Measurements from ENCODE around the gene RTN4RL2. TPM values are rescaled to one million over a fixed set of nuclear protein-coding genes. Genes with fewer than 3 reads are reported as not detected.

The RTN4RL2 gene
- total and polyA plus RNA-seq, 10 of the 15 experiments (the other 5 are each of a cell fraction or from before 2014, with no cell fraction given) = 0.14 to 1.1 (median 0.52) TPM; not detected in 4

DNA sequence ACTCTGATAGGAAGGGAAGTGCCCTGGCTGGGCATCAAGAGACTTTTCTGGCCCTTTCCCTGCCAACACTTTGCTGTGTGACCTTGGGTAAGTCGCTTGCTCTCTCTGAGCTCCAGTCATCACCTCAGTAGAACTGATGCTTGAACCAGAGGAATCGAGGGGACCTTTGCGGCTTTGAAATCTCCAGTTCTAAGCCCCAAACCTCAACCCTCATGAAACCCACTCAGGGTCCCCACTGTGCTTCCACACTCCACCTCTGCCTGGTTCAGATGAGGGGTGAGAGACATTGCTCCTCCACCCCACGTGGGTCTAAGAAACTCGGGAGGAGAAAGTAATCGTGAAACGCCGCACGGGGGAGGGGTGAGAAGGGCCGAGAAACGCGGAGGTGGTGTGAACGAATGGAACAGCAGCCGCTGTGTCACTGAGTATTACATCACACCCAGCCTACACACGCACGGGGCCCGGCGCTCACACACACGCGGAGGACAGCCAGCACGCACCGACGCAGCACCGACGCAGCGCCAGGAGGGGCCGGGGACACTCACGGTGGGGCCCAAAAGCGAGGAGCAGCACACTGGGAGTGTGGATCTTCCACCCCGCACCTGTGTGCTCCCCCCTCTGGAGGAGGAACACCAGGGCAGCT lies 4.3 kb downstream of the RTN4RL2 start (continued):
- TF ChIP-seq NFXL1 (IDR thresholded peaks at IDR 0.05; ENCODE audit: borderline replicate concordance) (no peak), SIX5 (IDR thresholded peaks at IDR 0.05; ENCODE audit: low read depth, low read length, severe bottlenecking) (no peak)

GRCh38 chr11:57466680-57467079 lies 6.4 kb downstream of the RTN4RL2 start:
- POLR2A ChIA-PET = no interaction called here
- no peak overlapping the region for H3K4me2 ChIP-seq (ENCODE audit: control insufficient read depth, insufficient read depth)
- CTCF ChIA-PET = interaction anchor here (1.4 kb wide), 1 partner anchor 9 kb away, joined by 8 read pairs; no protein-coding TSS in a partner anchor
- no peak for DNase-seq (ENCODE audit: low read depth, low spot score)
- WGBS (ENCODE audit: insufficient coverage, insufficient replicate concordance, low lambda C conversion rate, missing lambda C conversion rate) = 4% methylated on average over 4 of the region's 4 CpGs
- no peak overlapping the region for H3K4me3 ChIP-seq
- SMC1A ChIA-PET (ENCODE audit: uncharacterized antibody, unreplicated experiment) = no interaction called here
- no peaks in the 10 kb centered on the region for H3K79me2 ChIP-seq (ENCODE audit: control insufficient read depth, insufficient read depth, low read length)
- in situ Hi-C loops (cut with MboI) (no loop called here), intact Hi-C loops (cut with micrococcal nuclease; ENCODE audit: unreplicated experiment) (no loop called here)
- H3K27ac ChIP-seq (ENCODE audit: control insufficient read depth, insufficient read depth) = no peak overlapping the region
- no TSS peak for BruUV-seq (replicated peaks)
- no peak for FAIRE-seq
- peaks cover 0 to 5% of the 10 kb centered on the region in 2 experiments; a peak in 1 of 4 replicates for H3K27me3 ChIP-seq (replicated peaks in 1 of 2; ENCODE audit: control insufficient read depth in 2 of 2, insufficient read depth in 2 of 2, low read length in 1 of 2)
- no peaks in the 10 kb centered on the region for H4K20me1 ChIP-seq (ENCODE audit: control insufficient read depth, insufficient read depth)
- RAD21 ChIA-PET (ENCODE audit: unreplicated experiment) = no interaction called here
- no peak overlapping the region for H2AFZ ChIP-seq (ENCODE audit: control insufficient read depth, low read depth, low read length)
- H3K9me3 ChIP-seq (replicated peaks; ENCODE audit: control insufficient read depth, insufficient read depth, low read length) = no peaks in the 10 kb centered on the region
- ATAC-seq = peak; percentile 44
- H3K4me1 ChIP-seq (ENCODE audit: control insufficient read depth, insufficient read depth, low read length) = no peaks in the 10 kb centered on the region
- no peak overlapping the region for H3K9ac ChIP-seq (ENCODE audit: control insufficient read depth, insufficient read depth, low read length)
- no peaks in the 10 kb centered on the region for H3K36me3 ChIP-seq (ENCODE audit: control insufficient read depth in 2 of 2, insufficient read depth in 2 of 2, low read length in 1 of 2)
- TF ChIP-seq, protein P1, sequence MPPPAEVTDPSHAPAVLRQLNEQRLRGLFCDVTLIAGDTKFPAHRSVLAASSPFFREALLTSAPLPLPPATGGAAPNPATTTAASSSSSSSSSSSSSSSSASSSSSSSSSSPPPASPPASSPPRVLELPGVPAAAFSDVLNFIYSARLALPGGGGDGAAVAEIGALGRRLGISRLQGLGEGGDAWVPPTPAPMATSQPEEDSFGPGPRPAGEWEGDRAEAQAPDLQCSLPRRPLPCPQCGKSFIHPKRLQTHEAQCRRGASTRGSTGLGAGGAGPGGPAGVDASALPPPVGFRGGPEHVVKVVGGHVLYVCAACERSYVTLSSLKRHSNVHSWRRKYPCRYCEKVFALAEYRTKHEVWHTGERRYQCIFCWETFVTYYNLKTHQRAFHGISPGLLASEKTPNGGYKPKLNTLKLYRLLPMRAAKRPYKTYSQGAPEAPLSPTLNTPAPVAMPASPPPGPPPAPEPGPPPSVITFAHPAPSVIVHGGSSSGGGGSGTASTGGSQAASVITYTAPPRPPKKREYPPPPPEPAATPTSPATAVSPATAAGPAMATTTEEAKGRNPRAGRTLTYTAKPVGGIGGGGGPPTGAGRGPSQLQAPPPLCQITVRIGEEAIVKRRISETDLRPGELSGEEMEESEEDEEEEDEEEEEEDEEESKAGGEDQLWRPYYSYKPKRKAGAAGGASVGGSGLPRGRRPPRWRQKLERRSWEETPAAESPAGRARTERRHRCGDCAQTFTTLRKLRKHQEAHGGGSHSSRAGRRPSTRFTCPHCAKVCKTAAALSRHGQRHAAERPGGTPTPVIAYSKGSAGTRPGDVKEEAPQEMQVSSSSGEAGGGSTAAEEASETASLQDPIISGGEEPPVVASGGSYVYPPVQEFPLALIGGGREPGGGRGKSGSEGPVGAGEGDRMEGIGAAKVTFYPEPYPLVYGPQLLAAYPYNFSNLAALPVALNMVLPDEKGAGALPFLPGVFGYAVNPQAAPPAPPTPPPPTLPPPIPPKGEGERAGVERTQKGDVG (CRISPR knock-in tag; IDR thresholded peaks at IDR 0.05) = no peak
- TF ChIP-seq RAD21 (IDR thresholded peaks at IDR 0.05; ENCODE audit: insufficient read depth, low read depth, low read length) (no peak), RUNX3 (IDR thresholded peaks at IDR 0.05; ENCODE audit: low read length) (no peak), ZNF207 (IDR thresholded peaks at IDR 0.05; ENCODE audit: borderline replicate concordance) (no peak), FOS (IDR thresholded peaks at IDR 0.05; ENCODE audit: borderline replicate concordance, extremely low read depth, insufficient read length) (no peak), TCF7 (IDR thresholded peaks at IDR 0.05; ENCODE audit: borderline replicate concordance) (no peak), NR2C1 (IDR thresholded peaks at IDR 0.05) (no peak), USF2 (IDR thresholded peaks at IDR 0.05; ENCODE audit: borderline replicate concordance, low read depth, low read length) (no peak), TCF12 (IDR thresholded peaks at IDR 0.05; ENCODE audit: low read depth, low read length) (no peak), CREB1 (IDR thresholded peaks at IDR 0.05; ENCODE audit: low read depth) (no peak), MYC (IDR thresholded peaks at IDR 0.05; ENCODE audit: insufficient read depth, insufficient read length, insufficient replicate concordance, low read length, severe bottlenecking) (no peak), SUZ12 (IDR thresholded peaks at IDR 0.05; ENCODE audit: unreplicated experiment) (no peak), EED (IDR thresholded peaks at IDR 0.05; ENCODE audit: low read depth) (no peak), POLR2AphosphoS2 (IDR thresholded peaks at IDR 0.05; ENCODE audit: low read depth, low read length) (no peak), CHD4 (IDR thresholded peaks at IDR 0.05) (no peak)
- TF ChIP-seq, protein P2, sequence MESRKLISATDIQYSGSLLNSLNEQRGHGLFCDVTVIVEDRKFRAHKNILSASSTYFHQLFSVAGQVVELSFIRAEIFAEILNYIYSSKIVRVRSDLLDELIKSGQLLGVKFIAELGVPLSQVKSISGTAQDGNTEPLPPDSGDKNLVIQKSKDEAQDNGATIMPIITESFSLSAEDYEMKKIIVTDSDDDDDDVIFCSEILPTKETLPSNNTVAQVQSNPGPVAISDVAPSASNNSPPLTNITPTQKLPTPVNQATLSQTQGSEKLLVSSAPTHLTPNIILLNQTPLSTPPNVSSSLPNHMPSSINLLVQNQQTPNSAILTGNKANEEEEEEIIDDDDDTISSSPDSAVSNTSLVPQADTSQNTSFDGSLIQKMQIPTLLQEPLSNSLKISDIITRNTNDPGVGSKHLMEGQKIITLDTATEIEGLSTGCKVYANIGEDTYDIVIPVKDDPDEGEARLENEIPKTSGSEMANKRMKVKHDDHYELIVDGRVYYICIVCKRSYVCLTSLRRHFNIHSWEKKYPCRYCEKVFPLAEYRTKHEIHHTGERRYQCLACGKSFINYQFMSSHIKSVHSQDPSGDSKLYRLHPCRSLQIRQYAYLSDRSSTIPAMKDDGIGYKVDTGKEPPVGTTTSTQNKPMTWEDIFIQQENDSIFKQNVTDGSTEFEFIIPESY (IDR thresholded peaks at IDR 0.05) = no peak

Measured in GM12878 (cell line).